Heart left ventricle (tissue), 16 donors: Measurements from ENCODE around the gene DMD. TPM values are rescaled to one million over a fixed set of nuclear protein-coding genes. Genes with fewer than 3 reads are reported as not detected.

ENCODE experiments used
- ATAC-seq, 4 donors: fragments of 200-7000 bp; cut with Tn5 transposase; one replicate each; pipeline ENCODE4 v1.9.1; 2020 to 2022; ENCODE audit warnings: moderate library complexity in 4 of 4, mild to moderate bottlenecking in 3 of 4, moderate number of reproducible peaks in 1 of 4
- DNase-seq, 5 donors: peaks; one replicate each; pipeline ENCODE4 v3.0.0-alpha.2; 2020
- H3K27ac ChIP-seq, 12 donors: fragments of 200-600 bp; sonication (generic) in 4 of 12; one replicate each; pipeline versions ENCODE4 v1.5.0 to v1.8.0; 2016 to 2022; ENCODE audit warnings: mild to moderate bottlenecking in 2 of 12
- H3K27me3 ChIP-seq, 9 donors: fragments of 200-600 bp; sonication (generic) in 2 of 9; one replicate each; pipeline versions ENCODE4 v1.5.1 to v1.8.0; 2016 to 2022; ENCODE audit warnings: mild to moderate bottlenecking in 3 of 9
- H3K36me3 ChIP-seq, 9 donors: fragments of 200-600 bp; sonication (generic) in 2 of 9; one replicate each; pipeline versions ENCODE4 v1.5.0 to v1.8.0; 2018 to 2022; ENCODE audit warnings: mild to moderate bottlenecking in 2 of 9
- H3K4me1 ChIP-seq, 12 donors: fragments of 200-600 bp; sonication (generic) in 4 of 12; one replicate each; pipeline versions ENCODE4 v1.5.0 to v1.8.0; 2016 to 2022; ENCODE audit warnings: mild to moderate bottlenecking in 3 of 12
- H3K4me3 ChIP-seq, 12 donors: fragments of 200-600 bp; sonication (generic) in 4 of 12; one replicate each; pipeline versions ENCODE4 v1.5.0 to v1.8.0; 2017 to 2022; ENCODE audit warnings: mild to moderate bottlenecking in 9 of 12, moderate library complexity in 4 of 12
- H3K9me3 ChIP-seq, 12 donors: fragments of 200-600 bp; sonication (generic) in 4 of 12; one replicate each; pipeline versions ENCODE4 v1.5.0 to v1.8.0; 2016 to 2022; ENCODE audit warnings: mild to moderate bottlenecking in 1 of 12
- POLR2A ChIP-seq, 2 donors: fragments of 450-650 bp; IDR thresholded peaks; one replicate each; pipeline ENCODE4 v1.6.1; 2017; ENCODE audit warnings: antibody characterized with exemption in 2 of 2, mild to moderate bottlenecking in 2 of 2, moderate library complexity in 2 of 2
- WGBS, 4 donors: extraction: QIAGEN DNeasy Blood & Tissue Kit in 2 of 4; methylation state at CpG; one replicate each; pipeline versions ENCODE4 v1.1.5 to v1.1.7; 2013 to 2018; 5-methylcytosine and 5-hydroxymethylcytosine counted together
- intact Hi-C, 10 donors: fragments of 100-400 bp; cut with DNase I; formaldehyde crosslinking; loops; one replicate each; pipeline versions ENCODE4 v1.11.1 to v1.14.2; 2022
- long read RNA-seq, 3 donors: library from polyadenylated mRNA; unstranded; transcript quantifications; one replicate each; pipeline ENCODE4 v2.0.0, GENCODE V29; 2020 to 2021
- polyA plus RNA-seq, 2 donors: library from polyadenylated mRNA; stranded (reverse); fragments of 200-250 nt; gene quantifications; one replicate each; pipeline ENCODE4 v1.2.3, GENCODE V29; 2013
- total RNA-seq, 9 donors: library from RNA; depleted of rRNA in 2 of 9; stranded (reverse); fragments of >200 nt in 2 of 9; fragmentation: NEBNext Ultra II Directional in 3 of 9; extraction: Animal tissue kit (Norgen Biotek cat#: 25700) in 3 of 9; gene quantifications; one replicate each; pipeline versions ENCODE4 v1.1.0 to v1.2.4, GENCODE V29; 2016 to 2023
- TF ChIP-seq, protein P1 (sequence below), 12 donors: fragments of 200-600 bp; sonication (generic) in 4 of 12; IDR thresholded peaks; one replicate each; pipeline versions ENCODE4 v1.5.0 to v1.8.0; 2018 to 2022; ENCODE audit warnings: antibody characterized with exemption in 12 of 12, mild to moderate bottlenecking in 5 of 12
- donor health status: ischemic (EF 13 %, LVEDD 7.1; RV severe dilation, severe dysfunction).
- donor health status: healthy with polysubstance abuse.
- donor health status: DM: no; HTN: yes; CAD: no.
- donor health status: DM: no; HTN: no; CAD: no.
- donor health status: ischemic (EF 25% LVEDD 6.9; RV normal size, moderate dysfunction).
- donor health status: ischemic (EF 25% LVEDD 5.7; RV mildly dilated, moderate dysfunction).
- donor health status: healthy.
- donor health status: DM: yes; HTN: yes; CAD: no.
- donor health status: ischemic (EF 35%, LVEDD 5.7; RV mildly dilated, moderate dysfunction).
- donor health status: nonischemic (EF 11% LVEDD 7.7; RV severe dilation, severe dysfunction).
- donor health status: DM: yes; HTN: yes; CAD: no.
- donor health status: PGD.
- donor health status: ischemic (EF 29% LVEDD 5.4; RV normal size, mild dysfunction).
- donor health status: nonischemic (EF 23%, LVEDD 6.1; RV moderate dilation, normal function).

The DMD gene
- total RNA-seq, result 100 to 1,000 TPM; 127 to 236 (median 169) TPM
- 10 to 100 TPM; 34.7 to 49.7 TPM for polyA plus RNA-seq
- long read RNA-seq, donor 1, partial matches to known transcripts, result 44 of 58 reads
- long read RNA-seq, donor 1, other reads (novel, unspliced or antisense), result 14 of 58 reads
- long read RNA-seq, donor 2, partial matches to known transcripts, result 356 of 389 reads
- long read RNA-seq, donor 2, other reads (novel, unspliced or antisense), result 29 of 389 reads
- long read RNA-seq, donor 3, partial matches to known transcripts, result 26 of 39 reads
- long read RNA-seq, donor 3, other reads (novel, unspliced or antisense), result 11 of 39 reads

DNA sequence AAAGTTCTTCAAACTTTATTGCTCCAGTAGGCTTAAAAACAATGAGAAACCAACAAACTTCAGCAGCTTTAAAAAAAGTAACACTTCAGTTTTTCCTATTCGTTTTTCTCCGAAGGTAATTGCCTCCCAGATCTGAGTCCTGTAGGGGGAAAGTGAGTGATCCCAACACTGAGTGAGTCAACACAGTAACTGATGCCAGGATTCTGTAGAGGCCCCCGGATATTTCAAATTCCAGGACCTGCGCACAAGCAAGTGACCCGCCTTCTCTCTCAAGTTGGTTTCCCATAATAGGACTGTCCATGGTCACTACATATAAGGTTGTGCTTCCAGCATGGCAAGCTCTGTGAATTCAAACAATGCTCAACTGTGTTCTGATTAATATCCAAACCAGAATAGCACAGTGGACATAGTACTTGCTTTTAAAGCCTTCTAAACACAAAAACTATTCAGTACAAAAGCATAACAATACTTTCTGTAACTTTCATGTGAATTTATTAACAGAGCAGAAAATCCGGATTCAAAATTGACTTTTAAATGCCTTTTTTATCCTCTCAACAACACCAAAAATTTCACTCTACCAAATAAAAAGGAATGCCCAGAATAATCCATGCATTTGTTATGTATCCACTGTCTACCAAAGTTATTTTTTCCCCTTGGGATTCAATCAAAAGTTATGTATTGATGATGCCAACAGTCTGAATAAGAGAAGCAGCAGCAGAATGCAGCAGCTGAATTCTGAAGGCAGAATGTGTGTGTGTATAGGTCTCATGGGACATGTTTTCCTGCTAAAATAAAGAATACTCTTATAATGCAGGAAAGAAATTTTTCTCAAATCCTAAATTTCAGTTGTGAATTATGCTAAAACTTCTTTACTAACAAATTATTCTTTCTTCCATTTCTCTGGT, at the start of gene DMD:
TSS of gene DMD (minus strand) at position 194 of the 905 bp plus-strand sequence. CDS start 237 bp downstream, outside the sequence.
- Histone ChIP-seq H3K27ac (peak within 1 kb of the TSS; percentile 48 to 93 (median 77)), H3K36me3 (no peaks in the 10 kb centered on the region), H3K9me3 (peaks cover 0 to 5% (median 0%) of the 10 kb centered on the region in 12 donors), H3K27me3 (no peaks in the 10 kb centered on the region), H3K4me3 (peak within 1 kb of the TSS; percentile 11 to 68 (median 48)), H3K4me1 (no peaks in the 10 kb centered on the region)
- peak; percentile 95 to 98 (median 96) for ATAC-seq
- peak; percentile 40 to 71 (median 57) for DNase-seq
- peak; percentile 25 to 39 for TF ChIP-seq POLR2A (IDR thresholded peaks at IDR 0.05)
- TF ChIP-seq, protein P1, sequence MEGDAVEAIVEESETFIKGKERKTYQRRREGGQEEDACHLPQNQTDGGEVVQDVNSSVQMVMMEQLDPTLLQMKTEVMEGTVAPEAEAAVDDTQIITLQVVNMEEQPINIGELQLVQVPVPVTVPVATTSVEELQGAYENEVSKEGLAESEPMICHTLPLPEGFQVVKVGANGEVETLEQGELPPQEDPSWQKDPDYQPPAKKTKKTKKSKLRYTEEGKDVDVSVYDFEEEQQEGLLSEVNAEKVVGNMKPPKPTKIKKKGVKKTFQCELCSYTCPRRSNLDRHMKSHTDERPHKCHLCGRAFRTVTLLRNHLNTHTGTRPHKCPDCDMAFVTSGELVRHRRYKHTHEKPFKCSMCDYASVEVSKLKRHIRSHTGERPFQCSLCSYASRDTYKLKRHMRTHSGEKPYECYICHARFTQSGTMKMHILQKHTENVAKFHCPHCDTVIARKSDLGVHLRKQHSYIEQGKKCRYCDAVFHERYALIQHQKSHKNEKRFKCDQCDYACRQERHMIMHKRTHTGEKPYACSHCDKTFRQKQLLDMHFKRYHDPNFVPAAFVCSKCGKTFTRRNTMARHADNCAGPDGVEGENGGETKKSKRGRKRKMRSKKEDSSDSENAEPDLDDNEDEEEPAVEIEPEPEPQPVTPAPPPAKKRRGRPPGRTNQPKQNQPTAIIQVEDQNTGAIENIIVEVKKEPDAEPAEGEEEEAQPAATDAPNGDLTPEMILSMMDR (IDR thresholded peaks at IDR 0.05), result peak in 1 of 12 donors; percentile 10
- intact Hi-C loops, result loop anchor here in 1 of 10 donors (10.0 kb wide), 2 partner anchors 123 to 127 kb away; no protein-coding TSS in a partner anchor
- WGBS, 4 donors, result 15 to 28% (median 17%) methylated on average over 6 of the region's 6 CpGs

DNA sequence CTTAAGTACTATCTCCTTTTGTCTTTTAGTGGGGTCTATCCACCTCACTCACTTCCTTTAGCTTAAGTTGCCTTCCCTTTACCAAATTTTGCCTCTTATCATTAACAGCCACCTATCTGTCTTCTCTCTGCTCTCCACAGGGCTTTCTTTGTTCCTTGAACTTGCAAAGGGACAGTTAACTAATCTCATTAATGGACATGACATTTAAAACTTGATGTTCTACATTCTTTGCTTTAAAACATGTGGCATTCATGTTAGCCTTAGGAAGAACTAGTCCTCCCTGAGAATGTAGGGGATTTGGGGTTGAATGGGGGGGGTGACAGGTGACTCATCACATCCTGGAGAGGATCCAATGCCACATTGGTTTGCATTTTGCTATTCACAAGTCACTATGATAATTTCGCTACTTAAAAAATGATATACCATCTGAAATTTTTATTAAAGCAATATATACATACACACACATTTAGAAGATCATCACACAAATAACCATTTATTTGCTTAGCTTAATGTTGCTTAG, 41.0 kb upstream of the DMD start:
- TF ChIP-seq, protein P1 (IDR thresholded peaks at IDR 0.05), result no peak
- TF ChIP-seq POLR2A (IDR thresholded peaks at IDR 0.05), result no peak
- Histone ChIP-seq H3K9me3 (no peaks in the 10 kb centered on the region), H3K27ac (no peak overlapping the region), H3K36me3 (no peaks in the 10 kb centered on the region), H3K4me1 (no peaks in the 10 kb centered on the region), H3K27me3 (no peaks in the 10 kb centered on the region), H3K4me3 (no peak overlapping the region)
- ATAC-seq (no peak), DNase-seq (no peak)
- intact Hi-C loops, result no loop called here
- 60 to 79% (median 75%) methylated on average over 1 of the region's 1 CpG for WGBS, 4 donors

DNA sequence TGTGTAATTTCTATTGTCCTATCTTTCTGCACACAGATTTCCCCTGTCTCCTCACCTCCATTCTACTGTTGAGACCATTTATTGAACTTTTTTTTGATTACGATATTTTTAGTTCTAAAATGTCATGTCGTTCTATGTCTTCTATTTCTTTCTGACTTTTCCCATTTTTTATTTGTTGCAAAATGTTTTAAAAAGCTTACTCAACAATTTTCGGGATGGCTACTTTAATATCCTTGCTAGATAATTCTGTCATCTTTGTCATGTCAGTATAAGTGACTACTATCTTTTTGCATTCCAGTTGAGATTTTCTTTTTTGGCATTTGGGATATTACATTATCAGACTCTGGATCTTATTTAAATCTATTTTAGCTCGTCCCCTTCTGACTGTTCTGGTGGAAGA, 7.5 kb upstream of the DMD start:
- TF ChIP-seq, protein P1 (IDR thresholded peaks at IDR 0.05), result no peak
- no peak for TF ChIP-seq POLR2A (IDR thresholded peaks at IDR 0.05)

More for the DNA sequence above, 7.5 kb upstream of the DMD start:
- Histone ChIP-seq H3K4me1 (no peaks in the 10 kb centered on the region), H3K36me3 (no peaks in the 10 kb centered on the region), H3K27ac (no peak overlapping the region), H3K27me3 (no peaks in the 10 kb centered on the region), H3K4me3 (no peak overlapping the region), H3K9me3 (peaks cover 0 to 5% (median 0%) of the 10 kb centered on the region in 12 donors)
- WGBS, 4 donors, result 68 to 81% (median 74%) methylated on average over 4 of the region's 4 CpGs
- intact Hi-C loops, result loop anchor here in 1 of 10 donors (10.0 kb wide), 2 partner anchors 116 to 134 kb away; no protein-coding TSS in a partner anchor
- no peak for DNase-seq
- no peak for ATAC-seq
